Colonic mucosa (tissue), 4 donors: ENCODE measurements around the gene NATD1. TPM values are rescaled to one million over a fixed set of nuclear protein-coding genes. Genes with fewer than 3 reads are reported as not detected.

Experiments
- DNase-seq: peaks from one replicate; pipeline ENCODE4 v3.0.0-alpha.2; 2020
- H3K27ac ChIP-seq: fragments of 200-600 bp; one replicate; pipeline ENCODE4 v1.8.0; 2021
- H3K27me3 ChIP-seq: fragments of 200-600 bp; one replicate; pipeline ENCODE4 v1.8.0; 2021
- H3K36me3 ChIP-seq: fragments of 200-600 bp; one replicate; pipeline ENCODE4 v1.8.0; 2021
- H3K4me1 ChIP-seq: fragments of 200-600 bp; one replicate; pipeline ENCODE4 v1.8.0; 2021; ENCODE audit warnings: mild to moderate bottlenecking
- H3K4me3 ChIP-seq: fragments of 200-600 bp; one replicate; pipeline ENCODE4 v1.8.0; 2021
- H3K9ac ChIP-seq, 2 donors: one replicate each; pipeline ENCODE4 v1.7.0; 2013; ENCODE audit warnings: control low read depth in 2 of 2, low read depth in 2 of 2, low read length in 2 of 2
- H3K9me3 ChIP-seq: fragments of 200-600 bp; one replicate; pipeline ENCODE4 v1.8.0; 2021
- CTCF ChIP-seq: fragments of 200-600 bp; IDR thresholded peaks from one replicate; pipeline ENCODE4 v1.8.0; 2022; ENCODE audit warnings: antibody characterized with exemption, mild to moderate bottlenecking
- intact Hi-C: fragments of 100-400 bp; cut with DNase I; formaldehyde crosslinking; loops from one replicate; pipeline ENCODE4 v1.14.1; 2022
- total RNA-seq, 2 donors: library from RNA; stranded (reverse); fragmentation: NEBNext Ultra II Directional in 1 of 2; extraction: Animal tissue kit (Norgen Biotek cat#: 25700) in 1 of 2; gene quantifications; one replicate each; pipeline ENCODE4 v1.2.1, GENCODE V29; 2021
- donor health status: healthy.
- donor health status: DM: no; HTN: no; CAD: no.
- donor health status: DM: no; HTN: no; CAD: no.

NATD1 gene
- total RNA-seq, 2 donors from 2014 or later, result 1.8 to 5.2 TPM

- H3K27me3 ChIP-seq, result no peaks in the 10 kb centered on the region
- no peak overlapping the region for H3K9ac ChIP-seq
- no peaks in the 10 kb centered on the region for H3K4me1 ChIP-seq
- DNase-seq, result no peak
- H3K9me3 ChIP-seq, result no peaks in the 10 kb centered on the region
- no peak overlapping the region for H3K27ac ChIP-seq
- no peaks in the 10 kb centered on the region for H3K36me3 ChIP-seq
- no peak for TF ChIP-seq CTCF
- intact Hi-C loops, result no loop called here
- no peak overlapping the region for H3K4me3 ChIP-seq
Measured at GRCh38 chr17:21243516-21244303, 9.5 kb downstream of the NATD1 start.

DNA sequence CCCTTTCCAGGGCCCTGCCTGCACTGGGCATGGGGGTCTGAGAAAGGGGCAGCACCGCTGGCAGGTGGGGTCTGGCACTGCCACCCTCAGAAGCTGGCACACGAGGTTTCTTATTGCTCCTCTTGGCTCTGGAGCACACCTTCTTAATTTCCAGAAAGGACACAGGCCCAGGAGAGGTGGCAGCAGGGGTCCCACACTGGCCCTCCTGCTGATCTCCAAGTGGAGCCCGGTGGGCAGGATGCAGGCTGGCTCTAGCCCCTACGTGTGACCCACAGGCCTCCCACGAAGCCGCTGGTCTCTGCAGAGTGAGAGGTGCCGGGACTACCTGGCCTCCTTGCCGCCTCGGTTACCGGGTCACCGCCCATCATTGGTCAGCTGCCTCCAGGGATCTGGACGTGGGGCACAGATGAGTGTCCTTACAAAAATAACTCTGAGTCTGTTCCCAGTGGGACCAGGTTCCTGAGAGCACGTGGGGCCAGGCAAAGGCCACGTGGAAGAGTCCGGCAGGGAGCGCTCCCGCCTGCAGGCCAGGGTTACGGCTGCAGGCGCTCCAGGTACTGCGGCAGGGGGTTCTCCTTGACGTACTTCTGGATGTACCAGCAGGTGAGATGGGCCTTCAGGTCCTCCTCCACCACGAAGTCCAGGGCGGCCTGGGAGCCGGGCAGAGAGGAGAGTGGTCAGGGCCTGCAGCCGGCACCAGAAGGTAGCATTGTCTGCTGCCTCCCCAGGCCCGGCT, 10.3 kb downstream of the NATD1 start:
- no peak for DNase-seq
- Histone ChIP-seq H3K4me3 (no peak overlapping the region), H3K36me3 (no peaks in the 10 kb centered on the region), H3K27me3 (no peaks in the 10 kb centered on the region), H3K9me3 (no peaks in the 10 kb centered on the region), H3K9ac (no peak overlapping the region), H3K27ac (no peak overlapping the region), H3K4me1 (no peaks in the 10 kb centered on the region)
- no peak for TF ChIP-seq CTCF
- intact Hi-C loops, result no loop called here

DNA sequence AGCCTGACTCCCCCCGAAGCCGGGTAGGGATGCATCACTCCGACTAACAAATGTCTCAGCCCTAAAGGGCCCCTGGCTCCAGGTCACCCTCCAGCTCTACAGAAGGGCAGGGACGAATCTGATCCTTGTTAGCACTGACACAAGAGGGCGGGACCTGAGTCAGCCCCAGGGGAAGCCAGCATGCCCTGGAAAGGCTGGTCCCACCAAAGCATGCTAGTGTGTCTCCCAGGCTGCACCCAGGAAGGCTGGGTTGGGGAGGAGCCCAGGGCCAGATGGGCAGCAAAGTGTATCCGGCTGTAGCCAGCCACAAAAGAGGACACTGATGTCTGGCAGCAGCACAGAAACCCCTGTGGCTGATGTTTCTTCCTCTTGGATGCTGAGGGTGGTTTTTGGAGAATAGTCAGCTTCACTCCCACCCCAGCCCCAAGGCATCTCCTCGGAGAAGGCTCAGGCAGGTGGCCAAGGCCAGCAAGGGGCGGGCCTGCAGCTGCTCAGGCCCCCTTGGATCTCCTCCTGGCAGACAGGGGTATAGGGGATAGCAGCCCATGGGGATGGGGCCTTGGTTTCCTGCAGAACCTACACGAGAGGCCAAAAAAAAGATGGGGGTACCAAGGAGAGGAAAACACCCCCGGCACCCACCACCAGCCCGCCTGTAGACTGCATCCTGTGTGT, 11.0 kb downstream of the NATD1 start:
- Histone ChIP-seq H3K9ac (no peak overlapping the region), H3K27ac (no peak overlapping the region), H3K4me3 (no peak overlapping the region), H3K36me3 (no peaks in the 10 kb centered on the region), H3K4me1 (no peaks in the 10 kb centered on the region), H3K27me3 (no peaks in the 10 kb centered on the region), H3K9me3 (no peaks in the 10 kb centered on the region)
- TF ChIP-seq CTCF, result no peak
- DNase-seq, result no peak
- intact Hi-C loops, result no loop called here

- Histone ChIP-seq H3K36me3 (no peaks in the 10 kb centered on the region), H3K9ac (no peak overlapping the region), H3K4me1 (no peaks in the 10 kb centered on the region), H3K4me3 (no peak overlapping the region), H3K9me3 (no peaks in the 10 kb centered on the region), H3K27ac (no peak overlapping the region), H3K27me3 (no peaks in the 10 kb centered on the region)
- no peak for DNase-seq
- intact Hi-C loops, result no loop called here
- no peak for TF ChIP-seq CTCF
Measured at GRCh38 chr17:21241564-21241963, 11.6 kb downstream of the NATD1 start.

DNA sequence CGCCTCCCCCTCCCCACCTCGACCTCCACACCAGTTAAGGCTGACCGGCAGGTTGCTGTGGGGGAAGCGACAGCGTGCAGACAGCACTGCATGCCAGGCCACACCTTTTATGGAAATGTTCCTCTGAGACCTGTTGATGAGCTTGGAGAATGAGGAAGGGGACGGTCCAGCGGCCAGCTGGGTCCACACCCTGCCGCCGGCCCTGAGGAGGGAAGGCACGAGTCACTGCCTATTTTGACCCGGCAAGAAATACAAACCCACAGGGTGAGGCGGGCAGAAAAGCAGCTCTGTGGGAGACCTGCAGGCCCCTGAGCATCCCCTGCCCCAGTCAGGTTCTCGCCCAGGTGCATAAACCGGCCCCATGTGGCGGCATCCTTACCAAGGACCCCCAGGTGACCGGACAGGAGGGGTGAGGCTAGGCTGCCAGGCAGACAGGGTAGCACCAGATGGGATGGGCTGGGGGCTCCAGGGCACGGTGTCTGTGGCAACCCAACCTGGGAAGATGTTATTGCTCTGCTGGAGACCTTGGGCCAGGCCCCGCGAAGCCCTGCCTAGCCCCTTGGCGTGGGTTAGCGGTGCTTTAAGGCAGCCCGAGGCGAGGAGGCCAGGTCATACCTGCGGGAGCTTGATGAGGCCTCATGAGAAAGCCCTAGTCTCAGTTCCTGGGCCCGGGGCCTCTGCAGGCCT, 12.7 kb downstream of the NATD1 start:
- H3K9me3 ChIP-seq, result no peaks in the 10 kb centered on the region
- H3K4me1 ChIP-seq, result no peaks in the 10 kb centered on the region
- no peaks in the 10 kb centered on the region for H3K36me3 ChIP-seq
- intact Hi-C loops, result no loop called here
- no peak for DNase-seq
- H3K9ac ChIP-seq, result no peak overlapping the region
- TF ChIP-seq CTCF, result no peak
- no peak overlapping the region for H3K4me3 ChIP-seq
- H3K27me3 ChIP-seq, result no peaks in the 10 kb centered on the region
- no peak overlapping the region for H3K27ac ChIP-seq
